Peyer's patch (tissue), 4 donors: ENCODE measurements around the gene SYNPO. TPM values are rescaled to one million over a fixed set of nuclear protein-coding genes. Genes with fewer than 3 reads are reported as not detected.

Source experiments
- DNase-seq, 3 donors: peaks; one replicate each; pipeline ENCODE4 v3.0.0-alpha.2; 2017 to 2019
- H3K27ac ChIP-seq, 4 donors: fragments of 200-600 bp; sonication (generic); one replicate each; pipeline ENCODE4 v1.5.1; 2016 to 2019
- H3K27me3 ChIP-seq, 2 donors: fragments of 200-600 bp; sonication (generic); one replicate each; pipeline ENCODE4 v1.5.1; 2019
- H3K36me3 ChIP-seq, 3 donors: fragments of 200-600 bp; sonication (generic); one replicate each; pipeline ENCODE4 v1.5.1; 2016 to 2019
- H3K4me1 ChIP-seq, 4 donors: fragments of 200-600 bp; sonication (generic); one replicate each; pipeline ENCODE4 v1.5.1; 2016 to 2019
- H3K4me3 ChIP-seq, 4 donors: fragments of 200-600 bp; sonication (generic); 1 replicate in 3 of 4; 2 replicates in 1 of 4; pipeline ENCODE4 v1.5.1; 2016 to 2019; ENCODE audit warnings: mild to moderate bottlenecking in 1 of 4
- H3K9me3 ChIP-seq, 4 donors: fragments of 200-600 bp; sonication (generic); one replicate each; pipeline ENCODE4 v1.5.1; 2016 to 2019; ENCODE audit warnings: mild to moderate bottlenecking in 1 of 4
- CTCF ChIP-seq, 6 experiments: fragments of 450-650 bp in 4 of 6; fragments of 200-600 bp in 2 of 6; sonication (generic) in 1 of 6; IDR thresholded peaks; one replicate each; pipeline ENCODE4 v1.5.1; 2017 to 2019; ENCODE audit warnings: antibody characterized with exemption in 6 of 6, mild to moderate bottlenecking in 3 of 6, moderate library complexity in 1 of 6
- POLR2A ChIP-seq, 2 donors: fragments of 450-650 bp; IDR thresholded peaks; one replicate each; pipeline ENCODE4 v1.5.1; 2017; ENCODE audit warnings: antibody characterized with exemption in 2 of 2, mild to moderate bottlenecking in 2 of 2, moderate library complexity in 2 of 2
- total RNA-seq, 4 donors: library from RNA; depleted of rRNA; stranded (reverse); fragments of >200 nt; gene quantifications; one replicate each; pipeline ENCODE4 v1.1.0, GENCODE V29; 2016

The SYNPO gene
- total RNA-seq: 10 to 100 TPM; 28.1 to 93.3 (median 75.8) TPM

- H3K36me3 ChIP-seq: no peaks in the 10 kb centered on the region
- peak in 1 of 3 donors; percentile 72 for DNase-seq
- no peaks in the 10 kb centered on the region for H3K27me3 ChIP-seq
- no peaks in the 10 kb centered on the region for H3K9me3 ChIP-seq
- TF ChIP-seq CTCF (IDR thresholded peaks at IDR 0.05): no peak
- no peak for TF ChIP-seq POLR2A (IDR thresholded peaks at IDR 0.05)
- peak within 1 kb of the TSS in 1 of 4 donors; percentile 27 for H3K4me3 ChIP-seq
- peak within 1 kb of the TSS; percentile 68 to 83 (median 79) for H3K27ac ChIP-seq
- peaks cover 0 to 57% (median 0%) of the 10 kb centered on the region in 4 donors for H3K4me1 ChIP-seq
Observed at GRCh38 chr5:150640311-150641005, at the start of gene SYNPO. Gene SYNPO, plus strand, starts transcription at chr5:150640660. Its CDS starts 7,616 bp downstream, at chr5:150648276.

- peak in 1 of 3 donors; percentile 54 for DNase-seq
- Histone ChIP-seq H3K36me3 (no peaks in the 10 kb centered on the region), H3K9me3 (no peaks in the 10 kb centered on the region), H3K27me3 (no peaks in the 10 kb centered on the region), H3K4me1 (peaks cover 0 to 65% (median 5%) of the 10 kb centered on the region in 4 donors), H3K4me3 (peak overlapping the region in 1 of 4 donors; percentile 19), H3K27ac (peak overlapping the region; percentile 13 to 86 (median 66))
- TF ChIP-seq POLR2A (IDR thresholded peaks at IDR 0.05) (no peak), CTCF (IDR thresholded peaks at IDR 0.05) (no peak)
Observed at GRCh38 chr5:150590979-150591695, 49.3 kb upstream of the SYNPO start.

GRCh38 chr5:150593593-150593992 is 46.9 kb upstream of the SYNPO start:
- Histone ChIP-seq H3K27ac (peak overlapping the region in 1 of 4 donors; percentile 15), H3K36me3 (no peaks in the 10 kb centered on the region), H3K4me1 (peaks cover 0 to 74% (median 5%) of the 10 kb centered on the region in 4 donors), H3K27me3 (no peaks in the 10 kb centered on the region), H3K9me3 (no peaks in the 10 kb centered on the region), H3K4me3 (no peak overlapping the region)
- no peak for TF ChIP-seq CTCF (IDR thresholded peaks at IDR 0.05)
- no peak for TF ChIP-seq POLR2A (IDR thresholded peaks at IDR 0.05)
- peak in 1 of 3 donors; percentile 41 for DNase-seq

- no peak overlapping the region for H3K4me3 ChIP-seq
- H3K27ac ChIP-seq: peak overlapping the region in 1 of 4 donors; percentile 15
- peak in 1 of 3 donors; percentile 44 for DNase-seq
- H3K27me3 ChIP-seq: no peaks in the 10 kb centered on the region
- TF ChIP-seq POLR2A (IDR thresholded peaks at IDR 0.05) (no peak), CTCF (IDR thresholded peaks at IDR 0.05) (no peak)
- no peaks in the 10 kb centered on the region for H3K9me3 ChIP-seq
- peaks cover 0 to 77% (median 5%) of the 10 kb centered on the region in 4 donors for H3K4me1 ChIP-seq
- no peaks in the 10 kb centered on the region for H3K36me3 ChIP-seq
Observed at GRCh38 chr5:150593996-150594395, 46.5 kb upstream of the SYNPO start.

GRCh38 chr5:150595466-150596031 is 44.9 kb upstream of the SYNPO start:
- Histone ChIP-seq H3K4me1 (peaks cover 0 to 74% (median 2%) of the 10 kb centered on the region in 4 donors), H3K9me3 (no peaks in the 10 kb centered on the region), H3K36me3 (no peaks in the 10 kb centered on the region), H3K4me3 (no peak overlapping the region), H3K27me3 (no peaks in the 10 kb centered on the region), H3K27ac (peak overlapping the region in 2 of 4 donors; percentile 39 to 41)
- peak in 1 of 3 donors; percentile 35 for DNase-seq
- TF ChIP-seq CTCF (IDR thresholded peaks at IDR 0.05): no peak
- no peak for TF ChIP-seq POLR2A (IDR thresholded peaks at IDR 0.05)
